Fibroblast of lung (primary cell): ENCODE results near the gene MDN1. TPM values are rescaled to one million over a fixed set of nuclear protein-coding genes. Genes with fewer than 3 reads are reported as not detected.

ENCODE experiments used
- DNase-seq, 2 donors: peaks; one replicate each; pipeline versions ENCODE4 v3.0.0 to v3.0.0-alpha.2; 2010; ENCODE audit warnings: low read depth in 2 of 2
- H2AFZ ChIP-seq: 2 replicates; pipeline ENCODE4 v1.5.1; 2012; ENCODE audit warnings: low read length, control low read depth, inconsistent platforms
- H3K27ac ChIP-seq: 2 replicates; pipeline ENCODE4 v1.5.1; 2011; ENCODE audit warnings: low read length, control low read depth; ENCODE audit not compliant: insufficient read depth
- H3K27me3 ChIP-seq: 2 replicates; pipeline ENCODE4 v1.5.1; 2011; ENCODE audit warnings: mild to moderate bottlenecking, low read length; ENCODE audit not compliant: control insufficient read depth, insufficient read depth
- H3K36me3 ChIP-seq: 2 replicates; pipeline ENCODE4 v1.5.1; 2011; ENCODE audit warnings: low read length; ENCODE audit not compliant: control insufficient read depth, insufficient read depth
- H3K4me1 ChIP-seq: 2 replicates; pipeline ENCODE4 v1.5.1; 2011; ENCODE audit warnings: low read length; ENCODE audit not compliant: control insufficient read depth, insufficient read depth; ENCODE audit errors: extremely low read depth
- H3K4me2 ChIP-seq: 2 replicates; pipeline ENCODE4 v1.5.1; 2011; ENCODE audit warnings: low read length, control low read depth; ENCODE audit not compliant: insufficient read depth; ENCODE audit errors: extremely low read depth
- H3K4me3 ChIP-seq, 4 experiments: fragments of 200-600 bp in 1 of 4; sonication (generic) in 1 of 4; replicated peaks in 1 of 4; 2 replicates each; pipeline ENCODE4 v1.5.1; 2011 to 2016; ENCODE audit warnings: low read length in 4 of 4, low read depth in 3 of 4, mild to moderate bottlenecking in 3 of 4, control low read depth in 2 of 4, inconsistent platforms in 1 of 4, mixed read lengths in 1 of 4; ENCODE audit not compliant: insufficient read depth in 1 of 4; ENCODE audit errors: control extremely low read depth in 1 of 4
- H3K79me2 ChIP-seq: 2 replicates; pipeline ENCODE4 v1.5.1; 2012; ENCODE audit warnings: mild to moderate bottlenecking, low read length, inconsistent platforms; ENCODE audit not compliant: control insufficient read depth, insufficient read depth
- H3K9ac ChIP-seq: 2 replicates; pipeline ENCODE4 v1.5.1; 2011; ENCODE audit warnings: mild to moderate bottlenecking, low read length, control low read depth; ENCODE audit not compliant: insufficient read depth
- H3K9me3 ChIP-seq: 2 replicates; pipeline ENCODE4 v1.5.1; 2012; ENCODE audit warnings: low read depth, low read length; ENCODE audit not compliant: control insufficient read depth, insufficient read depth
- H4K20me1 ChIP-seq: 2 replicates; pipeline ENCODE4 v1.5.1; 2011; ENCODE audit warnings: low read length; ENCODE audit not compliant: control insufficient read depth, insufficient read depth; ENCODE audit errors: extremely low read depth
- CTCF ChIP-seq, 2 donors: IDR thresholded peaks in 1 of 2; conservative IDR thresholded peaks in 1 of 2; 1 replicate in 1 of 2; 2 replicates in 1 of 2; pipeline ENCODE4 v1.5.1; 2011 to 2012; ENCODE audit warnings: low read length in 2 of 2, control low read depth in 1 of 2, inconsistent platforms in 1 of 2, low read depth in 1 of 2, mild to moderate bottlenecking in 1 of 2
- EZH2 ChIP-seq: IDR thresholded peaks from 2 replicates; pipeline ENCODE4 v1.5.1; 2012; ENCODE audit warnings: low read length, control low read depth, mild to moderate bottlenecking; ENCODE audit errors: missing control alignments
- polyA plus RNA-seq, 2 donors: library from polyadenylated mRNA; depleted of rRNA in 1 of 2; stranded (reverse) in 1 of 2; unstranded in 1 of 2; fragments of >200 nt; gene quantifications; 2 replicates each; pipeline ENCODE4 v1.2.1, GENCODE V29; 2011 to 2012; ENCODE audit warnings: missing spikeins in 1 of 2
- total RNA-seq: library from RNA; depleted of rRNA; stranded (reverse); fragments of >200 nt; gene quantifications from 2 replicates; pipeline ENCODE4 v1.2.1, GENCODE V29; 2014

MDN1 gene
- total and polyA plus RNA-seq, 2 donors (not counting 1 experiment from before 2014, with no cell fraction given) = 5.9 to 23.5 TPM

GRCh38 chr6:89807581-89807980, 12.0 kb downstream of the MDN1 start:
- no peak for DNase-seq
- Histone ChIP-seq H3K79me2 (peaks cover 4% of the 10 kb centered on the region), H3K27ac (no peak overlapping the region), H3K9ac (no peak overlapping the region), H3K27me3 (no peaks in the 10 kb centered on the region), H3K4me3 (no peak overlapping the region), H3K9me3 (no peaks in the 10 kb centered on the region), H3K4me1 (no peaks in the 10 kb centered on the region), H3K36me3 (no peaks in the 10 kb centered on the region), H4K20me1 (no peaks in the 10 kb centered on the region), H3K4me2 (no peak overlapping the region), H2AFZ (no peak overlapping the region)
- TF ChIP-seq EZH2 (no peak), CTCF (conservative IDR thresholded peaks at IDR 0.05 in 1 of 2, IDR thresholded peaks at IDR 0.05 in 1 of 2; ENCODE audit: low read depth in 1 of 2, low read length in 2 of 2) (no peak)

GRCh38 chr6:89805814-89806371, 13.7 kb downstream of the MDN1 start:
- no peak for TF ChIP-seq CTCF (conservative IDR thresholded peaks at IDR 0.05 in 1 of 2, IDR thresholded peaks at IDR 0.05 in 1 of 2; ENCODE audit: low read depth in 1 of 2, low read length in 2 of 2)
- TF ChIP-seq EZH2 = no peak
- Histone ChIP-seq H3K9me3 (no peaks in the 10 kb centered on the region), H3K27me3 (no peaks in the 10 kb centered on the region), H3K27ac (no peak overlapping the region), H3K4me1 (no peaks in the 10 kb centered on the region), H4K20me1 (no peaks in the 10 kb centered on the region), H3K4me3 (no peak overlapping the region), H3K79me2 (peaks cover 4% of the 10 kb centered on the region), H3K4me2 (no peak overlapping the region), H3K9ac (no peak overlapping the region), H3K36me3 (no peaks in the 10 kb centered on the region), H2AFZ (no peak overlapping the region)
- no peak for DNase-seq

- Histone ChIP-seq H3K36me3 (no peaks in the 10 kb centered on the region), H3K4me1 (no peaks in the 10 kb centered on the region), H3K9me3 (no peaks in the 10 kb centered on the region), H3K4me3 (no peak overlapping the region), H3K79me2 (peaks cover 4% of the 10 kb centered on the region), H3K27ac (no peak overlapping the region), H3K4me2 (no peak overlapping the region), H4K20me1 (no peaks in the 10 kb centered on the region), H3K27me3 (no peaks in the 10 kb centered on the region), H2AFZ (no peak overlapping the region), H3K9ac (no peak overlapping the region)
- no peak for TF ChIP-seq EZH2
- TF ChIP-seq CTCF (conservative IDR thresholded peaks at IDR 0.05 in 1 of 2, IDR thresholded peaks at IDR 0.05 in 1 of 2; ENCODE audit: low read depth in 1 of 2, low read length in 2 of 2) = no peak
- no peak for DNase-seq
Observed at GRCh38 chr6:89803271-89803670, 16.3 kb downstream of the MDN1 start.
